SKM-1 (cell line): Measurements from ENCODE around the gene BMPR2.
"Not testable (repeated sequence)": the region's sequence is repeated elsewhere in the genome, so short reads cannot be mapped to it uniquely, and the experiment has no call there.

Source experiments
- DNase-seq: peaks from one replicate; lab custom pipeline; 2025; ENCODE audit not compliant: unreplicated experiment; lab: John Stamatoyannopoulos, UW

BMPR2 gene

GRCh38 chr2:202375609-202376408 lies at the start of gene BMPR2:
BMPR2 (plus strand) TSS chr2:202376327; CDS start chr2:202377475, 1,148 bp downstream.
- peak; percentile 83 for DNase-seq

- no peak for DNase-seq
These were observed 48.3 kb upstream of the BMPR2 start for GRCh38 chr2:202327858-202328257.

- DNase-seq, result no peak
These were observed 40.2 kb upstream of the BMPR2 start for GRCh38 chr2:202335791-202336467.

GRCh38 chr2:202337151-202337550 lies 39.0 kb upstream of the BMPR2 start:
- DNase-seq, result no peak

- no peak for DNase-seq
These were observed 38.3 kb upstream of the BMPR2 start for GRCh38 chr2:202337706-202338346.

- DNase-seq, result no peak
These were observed 36.9 kb upstream of the BMPR2 start for GRCh38 chr2:202339071-202339870.

- no peak for DNase-seq
These were observed 31.9 kb upstream of the BMPR2 start for GRCh38 chr2:202344178-202344577.

- DNase-seq, result no peak
These were observed 29.9 kb upstream of the BMPR2 start for GRCh38 chr2:202346180-202346579.

- DNase-seq, result no peak
These were observed 22.7 kb upstream of the BMPR2 start for GRCh38 chr2:202353430-202353829.

- no peak for DNase-seq
These were observed 20.1 kb upstream of the BMPR2 start for GRCh38 chr2:202355993-202356505.

GRCh38 chr2:202358924-202359323 lies 17.2 kb upstream of the BMPR2 start:
- not testable (repeated sequence) for DNase-seq

- DNase-seq, result no peak
These were observed 15.5 kb upstream of the BMPR2 start for GRCh38 chr2:202360646-202361045.

GRCh38 chr2:202361108-202361507 lies 15.0 kb upstream of the BMPR2 start:
- no peak for DNase-seq

- no peak for DNase-seq
These were observed 2.6 kb upstream of the BMPR2 start for GRCh38 chr2:202373490-202373889.

GRCh38 chr2:202374383-202374782 lies 1.7 kb upstream of the BMPR2 start:
- not testable (repeated sequence) for DNase-seq

- DNase-seq, result no peak
These were observed 1.0 kb upstream of the BMPR2 start for GRCh38 chr2:202375033-202375608.

- DNase-seq, result no peak
These were observed 506 bp downstream of the BMPR2 start for GRCh38 chr2:202376460-202377206.

GRCh38 chr2:202377207-202377761 lies 1.2 kb downstream of the BMPR2 start:
- DNase-seq, result no peak

- no peak for DNase-seq
These were observed 1.9 kb downstream of the BMPR2 start for GRCh38 chr2:202378001-202378400.
